NOMO-1 treated with DMSO at 0.1 percent for 48 hours (cell line): ENCODE measurements around the gene CCDC117.

ENCODE experiments used
- DNase-seq: peaks from one replicate; lab custom pipeline; 2025; ENCODE audit not compliant: unreplicated experiment; lab: John Stamatoyannopoulos, UW

Gene CCDC117

DNA sequence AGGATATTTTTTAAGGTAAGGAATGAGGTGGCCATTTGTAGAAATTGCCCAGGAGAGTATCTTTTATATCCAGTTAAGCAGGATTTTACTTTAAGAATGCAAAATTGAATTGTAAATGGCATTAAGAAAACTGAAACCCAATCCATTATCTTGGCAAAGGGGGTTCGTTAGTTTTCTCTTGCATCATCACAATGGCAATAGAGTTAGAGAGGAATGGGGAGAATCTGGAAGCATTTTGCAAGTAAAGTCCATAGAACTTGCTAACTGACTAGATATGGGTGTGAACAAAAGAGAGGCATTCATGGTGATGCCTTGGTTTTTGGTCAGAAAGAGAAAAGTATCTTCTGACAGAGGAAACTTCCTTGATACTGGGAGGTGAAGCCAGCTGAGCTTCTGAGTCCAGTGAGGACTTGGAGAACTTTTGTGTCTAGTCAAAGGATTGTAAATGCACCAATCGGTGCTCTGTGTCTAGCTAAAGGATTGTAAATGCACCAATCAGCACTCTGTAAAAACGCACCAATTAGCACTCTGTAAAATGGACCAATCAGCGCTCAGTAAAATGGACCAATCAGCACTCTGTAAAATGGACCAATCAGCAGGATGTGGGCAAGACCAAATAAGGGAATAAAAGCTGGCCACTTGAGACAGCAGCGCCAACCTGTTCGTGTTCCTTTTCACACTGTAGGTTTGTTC lies 3.6 kb upstream of the CCDC117 start:
- DNase-seq = no peak

DNA sequence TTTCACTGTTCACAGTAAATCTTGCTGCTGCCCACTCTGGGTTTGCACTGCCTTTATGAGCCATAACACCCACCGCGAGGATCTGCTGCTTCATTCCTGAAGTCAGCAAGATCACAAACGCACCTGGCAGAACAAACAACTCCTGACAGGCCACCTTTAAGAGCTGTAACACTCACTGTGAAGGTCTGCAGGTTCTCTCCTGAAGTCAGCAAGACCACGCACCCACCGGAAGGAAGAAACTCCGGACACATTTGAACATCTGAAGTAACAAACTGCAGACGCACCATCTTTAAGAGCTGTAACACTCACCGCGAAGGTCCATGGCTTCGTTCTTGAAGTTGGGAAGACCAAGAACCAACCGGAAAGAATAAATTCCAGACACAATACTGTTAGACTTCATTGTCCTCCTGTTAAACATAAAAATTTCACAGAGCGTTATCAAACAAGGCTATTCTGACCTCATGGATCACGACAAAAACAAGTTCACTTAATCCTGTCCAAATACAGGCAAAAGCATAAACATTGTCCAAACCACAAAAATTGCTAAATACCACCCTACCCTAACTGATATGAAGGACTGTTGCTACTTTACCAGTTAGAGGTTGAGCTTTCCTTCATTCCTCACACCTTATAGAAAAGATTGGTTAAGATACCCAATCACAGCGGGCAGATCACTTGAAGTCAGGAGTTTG lies 3.0 kb upstream of the CCDC117 start:
- no peak for DNase-seq

DNA sequence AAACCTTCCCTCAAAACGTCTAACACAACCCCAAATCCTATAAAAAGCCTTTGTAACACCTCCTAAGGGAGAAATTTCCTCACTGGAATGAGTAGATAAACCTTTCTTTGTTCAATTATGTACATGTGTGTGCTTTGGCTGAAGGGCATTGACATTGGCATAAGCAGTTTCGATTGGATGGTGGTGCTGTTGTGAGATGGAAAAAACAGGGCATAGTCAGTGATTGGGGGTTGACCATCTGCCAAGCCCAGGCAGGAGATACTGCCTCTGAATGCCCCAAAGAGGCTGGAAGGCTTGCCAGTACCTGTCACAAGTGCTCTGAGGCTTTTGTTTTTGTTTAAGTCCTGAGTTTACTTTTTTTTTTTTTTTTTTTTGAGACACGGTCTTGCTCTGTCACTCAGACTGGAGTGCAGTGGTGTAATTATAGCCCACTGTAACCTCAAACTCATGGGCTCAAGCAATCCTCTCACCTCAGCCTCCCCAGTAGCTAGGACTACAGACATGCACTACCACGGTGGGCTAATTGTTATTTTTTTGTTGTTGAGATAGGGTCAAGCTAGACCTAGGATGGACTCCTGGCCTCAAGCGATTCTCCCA lies 1.2 kb upstream of the CCDC117 start:
- DNase-seq = no peak

DNA sequence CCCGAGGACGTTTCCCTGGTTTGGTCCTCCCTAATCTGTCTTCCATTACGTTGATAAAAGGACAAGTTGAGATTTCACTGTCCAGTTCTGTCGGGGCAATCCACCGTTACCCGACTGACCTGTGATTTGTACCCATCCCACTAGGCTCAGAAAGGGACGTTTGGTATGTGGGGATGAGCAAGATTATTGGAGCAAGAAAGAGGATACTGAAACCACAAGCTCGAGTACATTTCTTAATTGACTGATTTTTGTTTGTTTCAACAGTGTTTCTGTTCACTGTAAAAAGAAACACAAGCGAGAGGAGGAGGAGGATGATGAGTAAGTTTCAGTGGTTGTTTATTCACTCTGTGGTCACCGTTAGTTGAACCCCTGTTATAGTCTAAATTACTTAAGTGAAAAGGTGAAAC lies 969 bp downstream of the CCDC117 start:
- peak; percentile 47 for DNase-seq

DNA sequence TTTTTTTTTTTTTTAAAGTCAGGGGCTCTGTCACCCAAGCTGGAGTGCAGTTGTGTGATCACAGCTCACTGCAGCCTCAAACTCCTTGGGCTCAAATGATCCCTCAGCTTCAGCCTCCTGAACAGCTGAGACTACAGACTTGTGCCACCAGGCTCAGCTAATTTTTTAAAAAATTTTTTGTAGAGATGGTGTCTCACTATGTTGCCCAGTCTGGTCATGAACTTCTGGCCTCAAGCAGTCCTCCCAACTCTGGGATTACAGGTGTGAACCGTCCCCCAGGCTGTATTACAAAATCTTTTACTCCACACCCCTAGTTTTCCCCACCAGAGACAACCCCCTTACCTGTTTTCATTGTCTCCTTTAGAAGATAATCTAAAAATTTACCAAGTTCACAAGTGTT lies 1.9 kb downstream of the CCDC117 start:
- no peak for DNase-seq

DNA sequence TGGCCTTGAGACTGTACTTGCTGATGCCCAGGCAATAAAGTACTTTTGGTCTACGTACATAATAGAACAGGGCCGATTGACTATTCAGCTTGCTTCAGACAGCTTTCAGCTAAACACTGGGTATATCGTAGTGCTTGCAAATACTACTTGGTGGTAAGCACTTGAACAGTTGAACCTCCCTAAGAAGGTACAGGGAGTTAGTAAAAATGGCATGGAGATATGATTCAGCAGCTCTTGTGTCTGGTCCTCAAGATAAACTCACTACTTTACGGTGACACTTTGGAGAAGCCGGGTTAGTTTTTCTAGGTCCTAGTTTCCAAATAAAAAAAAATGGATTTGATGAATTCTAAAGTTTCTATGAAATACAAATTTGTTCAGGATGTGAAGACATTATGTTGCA lies 7.3 kb downstream of the CCDC117 start:
- DNase-seq = no peak

DNA sequence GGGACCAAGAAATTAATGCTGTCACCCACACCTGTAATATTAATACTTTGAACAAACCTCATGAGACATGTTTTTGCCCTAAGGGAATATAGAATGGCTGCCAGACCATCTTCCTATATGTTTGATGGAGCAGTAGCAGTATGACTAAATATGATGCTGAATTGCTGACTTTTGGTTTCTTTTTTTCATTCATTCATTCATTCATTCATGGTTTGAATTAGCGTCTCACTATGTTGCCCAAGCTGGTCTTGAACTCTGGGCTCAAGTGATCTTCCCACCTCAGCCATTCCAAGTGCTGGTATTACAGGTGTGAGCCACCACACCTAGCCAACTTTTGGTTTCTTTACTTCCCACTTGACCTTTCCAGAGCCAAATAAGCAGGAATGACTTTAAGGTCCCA lies 7.8 kb downstream of the CCDC117 start:
- no peak for DNase-seq

DNA sequence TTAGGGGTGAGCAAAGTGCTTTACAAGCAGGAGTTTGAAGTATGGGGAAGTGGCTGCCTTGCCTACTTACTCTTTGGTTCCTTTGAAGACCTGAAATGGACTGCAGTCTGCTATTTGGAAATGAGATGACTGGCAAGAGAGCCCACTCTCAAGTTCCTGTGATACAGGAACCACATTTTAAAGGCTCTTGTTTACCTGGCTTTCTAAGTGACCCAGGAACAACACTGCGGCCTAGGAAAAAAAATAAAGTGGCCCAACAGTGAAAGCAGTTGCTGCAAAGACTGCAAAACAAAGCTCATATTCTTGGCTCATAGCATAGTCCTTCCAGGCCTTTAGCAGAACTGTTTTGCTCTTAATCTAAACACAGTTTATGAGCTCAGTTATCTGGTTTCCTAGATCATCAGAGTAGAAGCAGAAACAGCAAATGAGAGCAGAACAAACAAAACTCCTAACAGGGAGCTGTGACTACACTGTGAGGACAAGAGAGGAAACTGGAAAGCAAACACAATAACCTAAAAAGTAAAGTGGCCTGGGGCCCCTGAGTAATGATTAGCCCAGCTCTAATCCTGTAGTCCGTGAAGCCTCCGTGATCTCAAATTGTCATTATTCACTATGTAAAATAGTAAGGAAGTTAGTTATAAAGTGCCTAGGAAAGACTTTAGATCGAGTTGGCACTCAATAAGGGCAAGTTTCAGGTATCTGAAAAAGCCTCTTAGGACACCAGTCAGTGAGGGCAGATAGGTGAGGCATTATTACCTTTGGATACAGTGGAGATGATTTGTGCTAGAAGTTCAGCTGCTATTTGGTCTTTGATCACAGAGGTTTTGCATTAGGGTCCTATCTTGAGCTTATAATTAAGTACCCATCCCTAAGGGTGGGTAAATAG lies 11.5 kb downstream of the CCDC117 start:
- no peak for DNase-seq

DNA sequence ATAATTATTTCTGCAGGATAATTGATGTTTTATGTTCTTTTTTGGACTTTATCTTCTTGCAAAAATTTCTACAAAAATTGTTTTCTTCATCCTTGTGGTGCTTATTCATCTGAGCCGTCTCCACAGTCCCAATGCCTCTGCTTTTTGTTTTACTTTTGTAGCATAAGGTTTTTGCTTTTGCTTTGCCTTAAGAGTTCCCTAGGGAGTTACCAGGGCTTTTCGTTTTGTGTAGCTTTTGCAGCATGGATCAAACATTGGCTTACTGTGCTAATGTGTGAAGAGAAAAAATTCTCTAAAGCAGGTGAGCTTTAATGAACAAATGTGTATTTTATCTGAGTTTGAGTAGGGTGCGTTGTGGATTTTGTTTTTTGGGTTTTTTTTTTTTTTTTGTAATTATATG lies 16.1 kb downstream of the CCDC117 start:
- no peak for DNase-seq

DNA sequence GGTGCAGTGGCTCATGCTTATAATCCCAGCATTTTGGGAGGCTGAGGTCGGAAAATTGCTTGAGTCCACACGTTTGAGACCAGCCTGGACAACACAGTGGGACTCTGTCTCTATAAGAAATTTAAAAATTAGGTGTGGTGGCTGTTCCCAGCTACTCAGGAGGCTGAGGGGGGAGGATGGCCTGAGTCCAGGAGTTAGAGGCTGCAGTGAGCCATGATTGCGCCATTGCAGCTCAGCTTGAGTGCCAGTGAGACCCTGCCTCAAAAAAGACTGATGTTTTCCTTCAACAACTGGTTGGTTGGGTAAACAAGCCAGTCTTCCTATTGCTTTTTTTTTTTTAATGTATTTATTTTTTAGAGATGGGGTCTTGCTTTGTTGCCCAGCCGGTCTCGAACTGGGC lies 18.6 kb downstream of the CCDC117 start:
- no peak for DNase-seq

DNA sequence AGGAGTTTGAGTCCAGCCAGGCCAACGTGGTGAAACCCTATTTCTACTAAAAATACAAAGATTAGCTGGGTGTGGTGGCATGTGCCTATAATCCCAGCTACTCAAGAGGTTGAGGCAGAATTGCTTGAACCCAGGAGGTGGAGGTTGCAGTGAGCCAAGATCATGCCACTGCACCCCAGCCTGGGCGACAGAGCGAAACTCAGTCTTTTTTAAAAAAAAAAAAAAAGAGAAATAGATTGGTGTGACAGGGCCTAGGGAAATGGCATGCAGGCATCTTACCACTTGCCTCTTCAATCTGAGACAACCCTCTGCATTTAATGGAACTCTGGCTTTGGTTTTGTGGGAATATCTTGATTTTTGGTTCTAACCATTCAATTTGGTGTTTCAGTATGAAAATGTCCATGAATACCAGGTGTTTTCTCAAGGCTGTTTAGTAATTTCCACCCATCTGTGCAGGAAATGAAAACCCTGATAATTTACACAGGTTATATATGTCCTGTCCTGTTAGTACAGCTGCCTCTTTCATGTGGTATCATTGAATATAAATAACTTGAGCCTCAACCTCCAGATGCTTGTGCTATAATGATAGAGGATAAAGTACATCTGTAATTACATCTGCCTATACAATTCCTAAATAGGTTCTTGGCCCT lies 19.5 kb downstream of the CCDC117 start:
- no peak for DNase-seq

DNA sequence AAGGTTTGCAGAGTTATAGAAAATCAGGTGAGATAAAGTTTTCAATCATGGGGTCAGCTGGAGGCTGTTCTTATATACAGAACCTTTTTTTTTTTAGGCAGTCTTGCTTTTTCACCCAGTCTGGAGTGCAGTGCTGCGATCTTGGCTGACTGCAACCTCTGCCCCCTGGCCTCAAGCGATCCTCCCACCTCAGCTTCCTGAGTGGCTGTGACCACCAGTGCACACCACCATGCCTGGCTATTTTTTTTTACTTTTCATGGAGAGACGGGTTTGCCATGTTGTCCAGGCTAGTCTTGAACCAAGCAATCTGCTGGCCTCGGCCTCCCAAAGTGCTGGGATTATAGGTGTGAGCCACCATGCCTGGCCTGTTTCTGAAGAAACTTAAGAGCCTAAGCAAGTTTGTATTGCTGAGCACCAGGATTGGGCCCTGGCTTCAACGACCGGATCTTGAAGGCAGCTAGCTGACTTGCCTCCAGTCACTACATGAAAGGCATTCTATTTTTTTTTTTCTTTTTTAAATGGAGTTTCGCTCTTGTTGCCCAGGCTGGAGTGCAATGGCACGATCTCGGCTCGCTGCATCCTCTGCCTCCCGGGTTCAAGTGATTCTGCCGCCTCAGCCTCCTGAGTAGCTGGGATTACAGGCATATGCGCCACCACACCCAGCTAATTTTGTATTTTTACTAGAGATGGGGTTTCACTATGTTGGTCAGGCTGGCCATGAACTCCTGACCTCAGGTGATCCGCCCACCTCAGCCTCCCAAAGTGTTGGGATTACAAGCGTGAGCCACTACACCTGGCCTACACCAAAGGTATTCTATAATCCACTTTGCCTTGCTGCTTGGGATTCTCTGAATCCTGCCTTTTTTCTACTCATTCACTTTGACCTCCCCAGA lies 20.2 kb downstream of the CCDC117 start:
- DNase-seq = no peak

DNA sequence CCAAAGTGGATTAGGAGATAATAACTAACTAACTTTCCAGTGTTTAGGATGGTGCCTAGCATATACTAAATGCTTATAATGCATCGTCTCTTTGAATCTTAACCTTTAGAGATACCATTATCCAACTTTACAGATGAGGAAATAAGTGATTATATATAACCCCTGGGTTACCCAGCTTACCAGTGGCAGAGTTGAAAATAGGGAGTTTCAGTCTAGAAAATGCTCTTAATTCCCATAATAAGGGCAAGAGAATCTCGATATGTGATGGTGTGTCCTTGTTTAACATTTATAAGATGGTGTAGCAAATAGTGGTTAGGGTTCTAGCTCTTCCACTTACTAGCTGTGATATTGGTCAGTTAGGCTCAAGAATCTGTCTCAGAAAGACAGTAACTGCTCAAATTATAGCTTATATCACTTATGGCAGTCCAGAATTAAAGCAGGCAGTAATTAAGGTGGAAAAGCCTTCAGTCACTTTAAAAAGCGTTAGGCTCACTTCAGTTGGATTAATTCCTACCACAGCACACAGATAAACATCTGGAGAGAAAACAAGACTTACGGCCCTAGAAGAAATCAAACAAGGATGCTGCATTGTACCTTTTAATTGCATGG lies 21.6 kb downstream of the CCDC117 start:
- no peak for DNase-seq

DNA sequence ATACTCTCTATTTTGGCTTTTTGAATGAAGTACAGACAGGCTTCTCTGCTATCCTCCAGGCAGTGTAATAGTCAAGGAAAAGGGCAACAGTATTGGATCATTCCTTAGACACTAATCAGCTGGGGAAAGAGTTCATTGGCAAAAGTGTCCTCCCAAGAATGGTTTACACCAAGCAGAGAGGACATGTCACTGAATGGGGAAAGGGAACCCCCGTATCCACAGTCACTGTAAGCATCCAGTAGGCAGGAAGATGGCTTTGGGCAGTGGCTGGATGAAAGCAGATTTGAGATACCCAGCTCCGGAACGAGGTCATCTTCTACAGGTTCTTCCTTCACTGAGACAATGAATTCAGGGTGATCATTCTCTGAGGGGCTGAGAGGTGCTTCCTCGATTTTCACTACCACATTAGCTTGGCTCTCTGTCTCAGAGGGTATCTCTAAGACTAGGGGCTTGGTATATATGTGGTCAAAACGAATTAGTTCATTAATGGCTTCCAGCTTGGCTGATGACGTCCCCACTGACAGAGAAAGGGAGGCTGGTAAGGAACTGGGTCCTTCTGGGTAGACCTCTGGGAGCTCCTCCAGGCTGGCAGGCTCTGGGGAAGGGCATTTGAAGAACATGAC lies 22.7 kb downstream of the CCDC117 start:
- no peak for DNase-seq

DNA sequence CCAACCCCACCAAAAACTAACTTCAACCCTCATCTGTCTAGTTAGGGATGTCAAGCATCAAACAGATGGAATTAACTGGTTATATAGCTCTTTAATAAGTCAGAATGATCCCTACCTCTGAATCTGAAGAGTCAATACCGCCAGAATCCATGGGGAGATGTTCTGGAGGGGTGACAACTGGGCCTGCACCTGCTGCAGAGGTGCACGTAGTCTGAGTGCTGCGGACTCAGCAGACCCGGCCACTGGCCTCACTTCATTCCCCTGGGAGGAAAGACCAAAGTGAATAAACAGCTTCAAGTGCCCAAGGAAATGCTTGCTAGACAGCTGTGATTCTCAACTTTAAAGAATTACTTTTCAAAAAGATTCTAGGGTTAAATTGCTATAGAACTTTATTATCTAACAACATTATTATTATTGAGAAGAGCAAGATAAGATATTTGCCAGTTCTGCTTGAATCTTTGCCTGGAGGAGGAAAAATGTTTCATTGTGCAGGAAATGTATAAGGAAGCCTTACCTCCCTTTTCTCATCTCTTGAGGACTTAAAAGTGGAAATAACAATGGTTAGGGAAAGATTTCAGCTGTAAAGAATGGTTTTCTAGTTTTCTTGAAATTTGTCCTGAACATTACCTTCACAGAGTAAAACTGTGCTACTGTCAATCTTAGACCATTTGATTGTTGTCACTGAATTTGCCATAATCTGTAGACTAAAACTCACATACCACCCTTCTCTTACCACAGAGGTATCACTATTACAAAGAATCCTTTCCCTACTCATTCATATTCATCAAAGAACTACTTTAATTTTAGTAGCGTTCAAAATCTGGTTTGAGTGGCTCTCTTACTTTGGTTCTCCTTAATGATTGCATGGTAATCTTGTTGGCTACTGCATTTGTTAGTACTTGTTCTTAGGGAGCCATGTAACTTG lies 23.7 kb downstream of the CCDC117 start:
- DNase-seq = no peak

DNA sequence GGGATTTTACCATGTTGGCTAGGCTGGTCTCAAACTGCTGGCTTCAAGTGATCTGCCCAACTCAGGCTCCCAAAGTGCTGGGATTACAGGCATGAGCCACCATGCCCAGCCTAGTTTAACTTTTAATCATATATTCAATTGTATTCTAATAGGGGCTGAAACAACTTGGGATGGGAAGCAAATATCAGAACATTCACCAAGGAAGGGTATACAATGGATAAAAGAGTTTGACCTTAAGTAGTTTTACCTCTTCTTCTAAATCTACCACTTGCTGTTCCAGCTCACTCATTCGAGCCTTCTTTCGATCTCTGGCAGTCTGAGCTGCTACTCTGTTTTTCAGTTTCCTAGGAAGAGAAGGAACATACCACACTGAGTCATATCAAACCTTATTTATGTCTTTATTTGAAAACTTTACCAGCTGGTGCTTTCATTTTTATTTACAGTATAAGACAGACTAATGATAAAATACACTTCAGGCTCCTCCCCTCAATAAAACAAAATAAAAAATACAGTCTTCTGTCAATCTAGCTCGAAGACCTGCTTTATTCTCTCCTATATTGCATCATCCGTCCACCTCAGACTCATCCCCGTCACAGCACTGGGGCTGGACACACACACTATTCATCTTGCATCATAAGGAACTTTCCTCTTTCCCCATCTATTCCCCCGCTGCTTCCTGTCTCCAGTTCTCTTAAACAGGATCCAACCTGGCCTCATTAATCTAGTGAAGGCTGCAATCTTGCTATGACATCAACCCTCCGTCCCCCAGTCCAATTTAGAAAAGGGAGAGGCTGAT lies 26.5 kb downstream of the CCDC117 start:
- DNase-seq = peak; percentile 86

DNA sequence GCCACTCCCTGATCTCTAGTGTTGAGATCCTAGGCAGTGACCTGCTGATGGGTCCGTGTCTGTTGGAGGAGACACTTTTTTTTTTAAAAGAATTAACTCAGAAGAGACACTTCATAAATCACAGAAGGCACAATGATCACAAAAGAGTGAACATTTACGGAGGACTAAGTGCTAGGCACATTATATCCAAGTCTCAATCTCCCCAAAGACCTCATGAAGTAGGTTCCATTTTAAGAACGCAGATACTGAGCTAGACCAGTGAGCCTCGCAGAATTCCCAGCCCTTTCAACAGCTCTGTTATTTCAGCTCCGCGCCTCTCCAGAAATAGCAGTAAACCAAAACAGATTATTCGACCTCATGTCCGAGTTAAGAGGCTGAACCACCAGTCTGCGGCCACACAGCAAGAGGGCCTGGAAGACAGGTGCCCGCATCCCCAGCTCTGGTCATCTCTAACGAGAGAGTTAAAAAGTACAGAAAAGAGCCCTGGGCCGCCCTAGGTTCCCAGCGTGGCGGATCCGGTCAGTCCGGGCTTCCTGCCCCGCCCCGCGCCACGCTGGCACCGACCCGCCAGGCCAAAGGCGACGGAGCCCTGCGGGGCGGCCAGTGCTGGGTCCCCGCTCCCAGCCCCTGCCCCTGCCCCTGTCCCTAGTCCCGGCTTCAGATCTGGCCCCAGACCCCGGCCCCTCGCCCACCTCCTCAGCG lies 27.3 kb downstream of the CCDC117 start:
- DNase-seq = peak; percentile 42
